ENCODE results near the gene LYPD3.

Gene LYPD3

GRCh38 chr19:43485951-43486350 lies 20.5 kb upstream of the LYPD3 start:
- DNase-seq (ENCODE audit: low read depth in 2 of 2) = no peak

GRCh38 chr19:43483281-43483680 lies 17.9 kb upstream of the LYPD3 start:
- no peak for DNase-seq (ENCODE audit: low read depth in 2 of 2)

DNA sequence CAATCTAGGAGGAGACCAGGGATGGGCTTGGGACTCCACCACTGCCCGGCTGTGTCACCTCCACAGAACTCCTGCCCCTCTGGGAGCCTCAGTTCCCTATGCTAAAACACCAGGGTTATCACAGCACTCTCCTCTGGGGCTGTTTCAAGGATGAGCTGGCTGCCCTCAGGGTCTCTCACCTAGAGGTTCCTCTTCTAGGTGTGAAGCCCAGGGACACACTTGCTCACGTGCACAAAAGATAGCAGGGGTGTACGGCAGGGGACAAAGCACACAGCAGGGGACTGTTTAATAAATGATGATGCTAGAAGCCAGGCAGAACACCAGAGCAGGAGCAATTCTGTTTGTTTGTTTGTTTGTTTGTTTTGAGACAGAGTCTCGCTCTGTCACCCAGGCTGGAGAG lies 16.8 kb upstream of the LYPD3 start:
- DNase-seq (ENCODE audit: low read depth in 2 of 2) = no peak

DNA sequence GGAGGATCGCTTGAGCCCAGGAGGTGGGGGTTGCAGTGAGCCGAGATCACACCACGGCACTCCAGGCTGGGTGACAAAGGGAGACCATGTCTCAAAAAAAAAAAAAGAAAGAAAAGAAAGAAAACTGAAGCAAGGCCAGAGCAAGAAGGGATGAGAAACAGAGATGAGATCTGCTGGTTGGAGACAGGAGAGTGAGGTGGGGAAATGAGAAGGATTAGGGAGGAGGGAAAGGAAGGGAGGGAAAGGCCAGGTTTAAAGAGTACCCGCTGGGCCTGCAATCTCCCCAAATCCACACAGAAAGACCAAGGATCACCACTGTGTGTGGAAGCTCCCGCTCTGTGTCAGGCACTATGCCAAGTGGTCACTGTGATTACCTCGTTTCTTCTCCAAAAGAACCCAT lies 16.3 kb upstream of the LYPD3 start:
- no peak for DNase-seq (ENCODE audit: low read depth in 2 of 2)

GRCh38 chr19:43480574-43480973 lies 15.2 kb upstream of the LYPD3 start:
- DNase-seq (ENCODE audit: low read depth in 2 of 2) = no peak

- no peak for DNase-seq (ENCODE audit: low read depth in 2 of 2)
Measured at GRCh38 chr19:43479961-43480561, 14.7 kb upstream of the LYPD3 start.

GRCh38 chr19:43479226-43479625 lies 13.8 kb upstream of the LYPD3 start:
- no peak for DNase-seq (ENCODE audit: low read depth in 2 of 2)

DNA sequence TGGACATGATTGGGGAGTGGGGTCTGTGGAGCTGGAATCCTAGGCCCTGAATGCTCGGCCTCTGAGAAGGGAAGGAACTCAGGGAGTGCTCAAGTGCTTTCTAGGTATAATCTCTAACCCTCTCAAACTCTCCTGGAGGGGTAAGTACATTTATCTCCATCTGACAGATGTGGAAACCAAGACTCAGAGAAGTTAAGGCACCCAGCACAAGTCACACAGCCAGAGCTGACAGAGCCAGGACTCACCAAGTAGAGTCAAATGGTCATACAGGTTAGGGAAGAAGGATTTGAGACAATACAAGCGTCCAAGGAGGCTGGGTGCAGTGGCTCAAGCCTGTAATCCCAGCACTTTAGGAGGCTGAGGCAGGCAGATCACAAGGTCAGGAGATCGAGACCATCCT lies 12.9 kb upstream of the LYPD3 start:
- DNase-seq (ENCODE audit: low read depth in 2 of 2) = no peak

DNA sequence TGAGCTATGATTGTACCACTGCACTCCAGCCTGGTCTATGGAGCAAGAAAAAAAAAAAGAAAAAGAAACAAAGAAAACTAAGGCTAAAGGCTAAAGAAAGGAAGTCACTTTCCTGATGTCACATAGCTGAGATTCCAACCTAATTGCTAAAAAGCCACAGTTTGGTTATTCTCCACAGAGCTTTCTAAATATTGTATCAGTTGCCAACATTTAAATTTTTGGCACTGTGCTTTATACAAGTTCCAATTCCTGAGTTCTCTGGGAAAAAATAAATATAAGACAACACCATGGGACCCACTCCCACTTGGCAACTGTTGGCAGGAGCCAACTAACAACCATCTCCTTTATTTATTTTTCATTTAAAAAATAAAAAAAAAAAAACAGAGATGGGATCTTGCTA lies 11.2 kb upstream of the LYPD3 start:
- no peak for DNase-seq (ENCODE audit: low read depth in 2 of 2)

DNA sequence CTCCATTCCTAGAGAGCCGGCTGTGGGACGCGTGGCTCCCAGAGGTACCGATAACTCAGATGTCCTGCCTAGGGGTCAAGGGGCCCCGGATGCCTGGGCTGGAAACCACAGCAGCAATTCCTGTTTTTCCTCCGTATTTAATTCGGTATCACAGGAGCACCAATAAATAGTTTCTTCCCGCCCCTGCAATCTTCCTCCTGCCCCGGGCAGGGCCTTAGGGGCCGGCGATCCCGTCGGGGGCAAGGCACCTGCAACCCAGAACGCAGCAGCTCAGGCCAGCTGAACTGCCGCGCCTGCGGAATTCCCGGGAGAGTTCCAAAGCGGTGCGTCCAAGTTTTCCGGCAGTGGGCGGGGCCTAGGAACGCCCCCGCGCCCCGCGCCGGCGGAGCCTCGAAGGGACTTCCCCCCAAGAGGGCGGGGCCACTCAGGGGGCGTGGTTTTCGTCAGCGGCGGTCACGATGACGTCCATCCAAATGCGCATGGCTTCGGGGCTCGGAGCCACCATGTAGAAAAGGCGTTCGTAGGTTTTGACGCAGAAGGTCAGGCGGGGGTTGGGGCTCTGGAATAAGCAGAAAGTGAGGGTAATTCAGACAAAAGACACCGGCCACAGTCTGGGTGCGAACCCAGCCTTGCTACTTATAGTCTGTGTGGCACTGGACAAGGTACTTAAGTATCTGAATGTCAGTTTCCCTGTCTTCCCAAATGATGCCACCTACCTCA lies 9.7 kb upstream of the LYPD3 start:
- peak; percentile 98 for DNase-seq (ENCODE audit: low read depth in 2 of 2)

DNA sequence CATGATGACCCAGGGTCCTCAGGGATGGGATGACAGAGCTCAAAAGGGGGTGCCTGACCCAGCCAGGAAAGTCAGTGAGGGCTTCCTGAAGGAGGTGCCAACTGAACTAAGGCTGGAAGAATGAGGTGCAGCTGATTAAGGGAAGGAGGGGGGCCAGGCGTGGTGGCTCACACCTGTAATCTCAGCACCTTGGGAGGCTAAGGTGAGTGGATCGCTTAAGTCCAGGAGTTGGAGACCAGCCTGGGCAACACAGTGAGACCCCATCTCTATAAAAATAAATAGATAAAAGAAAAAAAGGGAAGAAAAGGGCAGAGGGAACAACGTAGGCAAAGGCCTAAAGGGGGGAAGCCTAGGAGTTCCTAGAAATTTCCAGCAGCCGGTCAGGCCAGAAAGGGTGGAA lies 9.1 kb upstream of the LYPD3 start:
- no peak for DNase-seq (ENCODE audit: low read depth in 2 of 2)

- no peak for DNase-seq (ENCODE audit: low read depth in 2 of 2)
Measured at GRCh38 chr19:43471091-43471490, 5.7 kb upstream of the LYPD3 start.

DNA sequence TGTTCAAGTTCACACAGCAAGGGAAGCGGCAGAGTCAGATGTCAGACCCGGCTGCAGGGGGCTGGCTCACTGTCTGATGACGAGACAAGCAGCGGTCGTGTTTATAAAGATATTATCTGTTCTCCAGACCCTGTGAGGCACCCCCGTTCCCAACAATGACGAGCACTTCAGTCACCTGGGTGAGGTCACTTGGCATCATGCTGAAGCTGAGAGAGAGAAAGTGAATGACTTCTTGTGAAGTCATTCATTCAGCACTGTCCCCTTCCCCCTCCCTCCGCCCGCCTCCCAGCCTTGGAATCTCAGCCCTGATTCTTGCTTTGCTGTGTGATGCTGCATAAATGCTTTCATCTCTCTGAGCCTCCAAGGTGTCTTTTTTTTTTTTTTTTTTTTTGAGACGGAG lies 4.9 kb upstream of the LYPD3 start:
- no peak for DNase-seq (ENCODE audit: low read depth in 2 of 2)

- no peak for DNase-seq (ENCODE audit: low read depth in 2 of 2)
Measured at GRCh38 chr19:43469160-43469480, 3.7 kb upstream of the LYPD3 start.

DNA sequence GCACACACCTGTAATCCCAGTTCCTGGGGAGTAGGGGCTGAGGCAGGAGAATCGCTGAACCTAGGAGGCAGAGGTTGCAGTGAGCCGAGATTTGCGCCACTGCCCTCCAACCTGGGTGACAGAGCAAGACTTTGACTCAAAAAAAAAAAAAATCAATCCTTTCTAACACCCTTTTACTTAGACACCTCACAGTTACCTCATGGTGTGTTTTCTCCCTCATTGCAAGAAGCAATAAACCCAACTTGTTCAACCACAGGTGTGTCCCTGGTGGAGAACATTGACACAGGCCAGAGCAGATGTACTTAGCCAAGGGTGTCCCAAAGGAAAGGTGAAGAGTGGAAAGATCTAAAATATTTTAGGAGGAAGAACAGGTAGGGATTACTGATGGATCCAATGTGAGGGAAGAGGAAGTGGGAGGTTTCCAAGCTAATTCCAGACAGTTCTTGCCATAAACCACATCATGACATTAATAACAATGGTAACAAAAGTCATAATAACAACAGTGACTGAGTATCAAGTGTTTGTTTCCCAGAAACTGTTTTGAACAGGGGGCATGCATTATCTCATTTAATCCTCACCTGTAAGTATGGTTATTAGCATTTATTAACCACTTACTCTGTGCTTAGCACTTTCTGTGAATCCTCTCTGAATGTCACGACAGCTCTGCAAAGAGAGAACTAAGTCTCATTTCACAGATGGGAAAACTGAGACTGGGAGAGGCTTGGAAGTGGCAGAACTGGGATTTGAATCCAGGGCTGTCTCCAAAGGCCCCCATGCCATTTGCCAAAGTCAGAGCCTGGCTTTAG lies 3.1 kb upstream of the LYPD3 start:
- no peak for DNase-seq (ENCODE audit: low read depth in 2 of 2)

GRCh38 chr19:43467730-43468129 lies 2.3 kb upstream of the LYPD3 start:
- DNase-seq (ENCODE audit: low read depth in 2 of 2) = no peak

DNA sequence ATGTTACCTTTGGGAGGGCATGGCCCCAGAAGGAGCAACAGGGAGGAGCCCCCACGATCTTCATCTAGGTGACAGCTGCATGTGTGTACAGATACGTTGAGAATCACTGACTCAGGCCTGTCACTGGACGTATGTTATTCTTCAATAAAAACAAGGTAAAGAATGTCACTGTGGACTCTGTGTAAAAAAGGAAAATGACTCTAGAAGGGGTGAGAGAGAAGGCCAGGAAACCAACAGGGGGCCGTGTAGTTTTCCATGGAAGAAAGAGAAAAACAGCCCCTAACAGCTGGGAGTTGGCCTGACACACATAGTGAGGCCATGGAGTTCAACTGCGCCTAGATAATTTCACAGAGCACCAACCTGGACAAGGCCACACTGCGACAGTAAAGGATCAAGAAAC lies 1.9 kb upstream of the LYPD3 start:
- DNase-seq (ENCODE audit: low read depth in 2 of 2) = no peak

GRCh38 chr19:43466793-43467192 lies 1.4 kb upstream of the LYPD3 start:
- no peak for DNase-seq (ENCODE audit: low read depth in 2 of 2)

DNA sequence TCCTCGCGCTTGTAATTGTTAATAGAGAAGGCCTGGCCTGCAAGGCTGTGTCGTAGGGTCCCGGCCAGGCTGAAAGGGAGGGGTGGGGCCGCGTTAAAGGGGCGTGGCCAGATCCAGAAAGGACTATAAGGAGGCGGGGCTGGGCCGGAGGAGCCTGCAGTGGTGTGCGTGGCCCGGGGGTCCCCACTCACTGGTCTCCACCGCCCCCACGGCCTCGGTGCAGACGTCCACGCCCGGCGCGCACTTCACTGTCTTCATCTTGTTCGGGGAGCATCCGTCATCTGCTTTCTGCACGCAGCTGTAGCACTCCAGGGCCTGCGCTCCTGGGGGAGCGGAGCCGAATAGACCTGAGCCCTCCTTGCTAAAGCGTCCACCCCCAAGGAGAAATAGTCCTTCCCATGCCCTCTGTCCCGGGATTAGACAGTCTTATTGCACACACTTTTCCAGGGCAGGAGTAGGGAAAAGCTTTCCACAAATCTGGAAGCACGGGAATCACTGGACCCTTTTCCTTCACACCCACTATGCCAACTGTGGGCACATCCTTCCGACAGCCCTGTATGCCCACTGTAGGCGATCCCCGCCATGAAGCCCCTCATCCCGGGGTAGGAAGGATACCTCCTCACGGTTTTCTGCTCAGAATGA lies 1.2 kb downstream of the LYPD3 start:
- peak in 1 of 2 donors; percentile 68 for DNase-seq (ENCODE audit: low read depth in 2 of 2)

DNA sequence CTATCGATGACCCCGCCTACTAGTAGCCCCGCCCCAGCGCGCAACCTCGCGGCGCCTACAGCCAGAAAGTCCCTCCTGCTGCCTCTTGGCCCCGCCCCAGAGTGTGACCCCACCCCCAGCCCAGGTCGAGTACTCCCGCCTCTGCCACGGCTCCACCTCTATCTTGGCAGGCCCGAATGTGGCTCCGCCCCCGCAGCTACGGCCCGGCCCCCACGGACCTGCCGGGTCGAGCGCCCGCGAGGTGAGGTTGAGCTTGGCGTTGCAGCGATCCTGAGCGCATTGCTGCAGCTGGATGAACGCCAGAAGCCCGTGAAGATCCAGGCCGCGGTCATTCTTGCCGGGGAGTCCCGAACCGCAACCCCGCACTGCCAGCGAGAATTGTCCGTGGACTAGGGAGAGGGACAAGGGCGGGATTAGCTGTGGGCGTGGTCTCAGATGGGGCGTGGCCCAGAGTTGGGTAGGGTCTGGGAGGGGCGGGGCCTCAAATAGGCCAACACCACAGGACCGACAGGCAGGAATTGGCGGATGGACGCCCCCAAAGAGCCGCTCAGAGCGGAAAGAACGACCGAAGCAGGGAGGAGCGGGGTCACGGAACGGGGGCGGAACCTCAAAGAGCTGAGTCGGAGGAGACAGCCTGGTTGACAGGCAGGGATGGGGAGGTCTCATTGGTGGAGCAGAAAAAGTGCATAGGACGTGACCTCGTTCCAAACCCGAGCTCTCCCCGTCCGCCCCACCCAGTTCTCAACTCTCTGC lies 1.9 kb downstream of the LYPD3 start:
- DNase-seq (ENCODE audit: low read depth in 2 of 2) = peak; percentile 99 to 100

GRCh38 chr19:43462785-43463380 lies 2.5 kb downstream of the LYPD3 start:
- DNase-seq (ENCODE audit: low read depth in 2 of 2) = no peak

DNA sequence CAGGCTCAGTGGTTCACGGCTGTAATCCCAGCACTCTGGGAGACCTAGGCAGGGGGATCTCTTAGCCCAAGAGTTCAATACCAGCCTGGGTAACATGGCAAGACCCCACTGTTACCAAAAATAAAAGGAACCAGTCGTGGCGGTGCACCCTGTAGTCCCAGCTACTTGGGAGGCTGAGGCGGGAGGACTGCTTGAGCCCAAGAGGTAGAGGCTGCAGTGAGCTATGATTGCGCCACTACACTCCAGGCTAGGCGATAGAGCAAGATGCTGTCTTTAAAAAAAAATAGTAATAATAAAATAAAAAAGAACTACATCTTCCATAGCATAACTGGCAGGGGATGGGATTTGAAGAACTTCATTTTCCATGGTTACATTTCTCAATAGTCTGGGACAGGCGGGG lies 3.0 kb downstream of the LYPD3 start:
- DNase-seq (ENCODE audit: low read depth in 2 of 2) = no peak
